Neural progenitor cell (in vitro differentiated cells): Measurements from ENCODE around the gene NAMPT.

Experiments
- EZH2 ChIP-seq: fragments of 200-600 bp; sonication (generic); IDR thresholded peaks from 2 replicates; pipeline ENCODE4 v1.6.1; 2017; ENCODE audit warnings: antibody characterized with exemption, mild to moderate bottlenecking, moderate library complexity
- EZH2phosphoT487 ChIP-seq: fragments of 200-600 bp; sonication (generic); IDR thresholded peaks from 2 replicates; pipeline ENCODE4 v1.6.1; 2017; ENCODE audit warnings: antibody characterized with exemption
- TF ChIP-seq, protein P1 (sequence below): fragments of 200-600 bp; sonication (generic); IDR thresholded peaks from 2 replicates; pipeline ENCODE4 v1.5.1; 2017; ENCODE audit warnings: antibody characterized with exemption, mild to moderate bottlenecking

DNA sequence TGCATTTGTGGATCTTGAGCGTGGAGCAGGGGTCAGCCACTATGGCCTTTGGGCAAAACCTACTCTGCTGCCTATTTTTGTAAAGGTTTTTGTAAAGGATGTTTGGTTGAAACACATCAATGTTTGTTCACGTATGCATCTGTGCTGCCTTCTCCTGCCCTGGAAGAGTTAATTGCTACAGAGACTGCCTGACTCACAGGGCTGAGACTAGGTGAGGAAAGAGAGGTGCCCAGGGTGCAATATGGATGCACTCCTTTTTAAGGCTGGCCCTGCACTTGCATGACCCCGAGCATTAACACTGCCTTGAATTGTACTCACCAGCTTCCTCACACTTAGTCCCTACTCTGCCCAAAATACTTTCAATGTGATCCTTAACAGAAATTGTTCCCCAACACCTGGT lies 20.9 kb upstream of the NAMPT start:
- TF ChIP-seq, protein P1, sequence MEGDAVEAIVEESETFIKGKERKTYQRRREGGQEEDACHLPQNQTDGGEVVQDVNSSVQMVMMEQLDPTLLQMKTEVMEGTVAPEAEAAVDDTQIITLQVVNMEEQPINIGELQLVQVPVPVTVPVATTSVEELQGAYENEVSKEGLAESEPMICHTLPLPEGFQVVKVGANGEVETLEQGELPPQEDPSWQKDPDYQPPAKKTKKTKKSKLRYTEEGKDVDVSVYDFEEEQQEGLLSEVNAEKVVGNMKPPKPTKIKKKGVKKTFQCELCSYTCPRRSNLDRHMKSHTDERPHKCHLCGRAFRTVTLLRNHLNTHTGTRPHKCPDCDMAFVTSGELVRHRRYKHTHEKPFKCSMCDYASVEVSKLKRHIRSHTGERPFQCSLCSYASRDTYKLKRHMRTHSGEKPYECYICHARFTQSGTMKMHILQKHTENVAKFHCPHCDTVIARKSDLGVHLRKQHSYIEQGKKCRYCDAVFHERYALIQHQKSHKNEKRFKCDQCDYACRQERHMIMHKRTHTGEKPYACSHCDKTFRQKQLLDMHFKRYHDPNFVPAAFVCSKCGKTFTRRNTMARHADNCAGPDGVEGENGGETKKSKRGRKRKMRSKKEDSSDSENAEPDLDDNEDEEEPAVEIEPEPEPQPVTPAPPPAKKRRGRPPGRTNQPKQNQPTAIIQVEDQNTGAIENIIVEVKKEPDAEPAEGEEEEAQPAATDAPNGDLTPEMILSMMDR = no peak
- TF ChIP-seq EZH2phosphoT487 (no peak), EZH2 (no peak)
